Glomerular visceral epithelial cell (primary cell): Measurements from ENCODE around the gene EPB41L2.
"Not testable (repeated sequence)": the region's sequence is repeated elsewhere in the genome, so short reads cannot be mapped to it uniquely, and the experiment has no call there.

Source experiments
- DNase-seq: peaks from one replicate; pipeline ENCODE4 v3.0.0-alpha.2; 2016; ENCODE audit errors: extremely low spot score

Gene EPB41L2

DNA sequence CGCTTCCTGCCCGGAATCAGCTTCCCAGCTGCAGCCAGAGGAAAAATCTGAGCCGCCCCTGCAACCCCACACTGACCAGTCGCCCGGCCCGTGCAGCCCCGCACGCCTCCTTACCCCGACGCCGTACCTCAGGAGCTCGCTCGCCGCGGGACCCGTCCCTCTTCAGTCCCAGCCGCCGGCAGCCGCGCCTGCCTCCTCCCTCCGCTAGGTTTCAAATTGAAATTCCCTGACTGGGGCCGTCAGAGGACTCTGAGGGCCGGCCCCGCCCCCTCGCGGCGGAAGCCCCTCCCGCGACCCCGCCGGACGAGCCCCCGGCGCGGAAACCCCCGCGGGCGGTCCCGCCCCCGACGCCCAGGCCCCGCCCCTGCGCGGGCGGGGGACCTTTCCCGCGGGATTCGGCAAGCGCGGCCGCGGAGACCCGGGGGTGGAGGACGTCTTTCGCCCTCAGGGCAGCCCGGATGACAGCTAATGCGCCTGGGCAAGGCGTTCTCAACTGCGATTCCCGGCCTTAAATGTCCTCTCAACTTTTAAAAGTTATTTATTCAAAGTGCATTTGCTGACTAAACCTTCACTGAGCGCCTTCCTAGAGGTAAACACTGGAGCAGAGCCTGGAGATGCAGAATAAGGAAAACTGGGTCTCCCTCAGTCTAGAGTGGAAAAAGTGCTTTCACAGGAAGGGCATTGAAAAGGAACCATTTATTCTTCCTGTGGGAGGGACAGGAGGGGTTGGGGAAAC is at the start of gene EPB41L2:
Gene EPB41L2 (minus strand): TSS at position 218 of the 736 bp plus-strand sequence. CDS start 106,760 bp downstream, outside the sequence.
- peak; percentile 96 for DNase-seq

GRCh38 chr6:131112249-131112648 is 49.2 kb upstream of the EPB41L2 start:
- DNase-seq, result no peak

DNA sequence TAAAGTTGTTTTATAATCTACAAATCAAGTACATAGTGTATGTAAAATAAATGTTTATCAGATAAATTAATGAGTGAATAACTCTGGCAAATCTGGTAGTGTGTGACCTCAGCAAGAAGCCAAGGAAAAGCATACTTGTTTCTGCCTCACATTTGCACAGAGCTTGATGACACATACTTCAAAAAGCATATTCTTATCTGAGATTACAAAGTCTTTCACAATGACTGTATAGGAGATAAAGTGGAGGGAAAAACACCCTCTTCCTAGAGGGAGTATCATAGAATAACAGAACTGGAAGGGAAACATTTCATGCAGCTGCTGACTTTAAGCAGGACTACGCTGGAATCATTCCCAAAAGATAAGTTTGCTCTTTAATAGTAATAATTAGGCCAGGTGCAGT is 44.1 kb upstream of the EPB41L2 start:
- DNase-seq, result peak; percentile 37

GRCh38 chr6:131103901-131104300 is 40.9 kb upstream of the EPB41L2 start:
- no peak for DNase-seq

DNA sequence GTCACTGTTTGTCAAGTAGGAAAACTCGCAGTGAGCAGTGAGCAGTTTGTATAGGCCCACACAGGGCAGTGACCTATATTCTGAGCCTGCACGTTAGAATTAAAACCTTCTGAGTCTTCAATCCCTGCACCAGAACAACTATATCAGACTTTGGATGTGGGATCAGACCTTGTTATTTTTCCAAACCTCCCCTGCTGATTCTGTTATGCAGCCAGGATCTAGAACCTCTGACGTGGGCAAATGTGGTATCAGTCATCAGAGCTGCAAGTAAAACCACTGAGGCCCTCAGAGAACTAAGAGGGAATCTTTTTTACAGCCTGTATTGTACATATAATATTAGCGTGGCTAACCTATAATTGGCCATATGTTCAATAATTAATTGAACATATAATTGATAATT is 40.3 kb upstream of the EPB41L2 start:
- DNase-seq, result peak; percentile 15

DNA sequence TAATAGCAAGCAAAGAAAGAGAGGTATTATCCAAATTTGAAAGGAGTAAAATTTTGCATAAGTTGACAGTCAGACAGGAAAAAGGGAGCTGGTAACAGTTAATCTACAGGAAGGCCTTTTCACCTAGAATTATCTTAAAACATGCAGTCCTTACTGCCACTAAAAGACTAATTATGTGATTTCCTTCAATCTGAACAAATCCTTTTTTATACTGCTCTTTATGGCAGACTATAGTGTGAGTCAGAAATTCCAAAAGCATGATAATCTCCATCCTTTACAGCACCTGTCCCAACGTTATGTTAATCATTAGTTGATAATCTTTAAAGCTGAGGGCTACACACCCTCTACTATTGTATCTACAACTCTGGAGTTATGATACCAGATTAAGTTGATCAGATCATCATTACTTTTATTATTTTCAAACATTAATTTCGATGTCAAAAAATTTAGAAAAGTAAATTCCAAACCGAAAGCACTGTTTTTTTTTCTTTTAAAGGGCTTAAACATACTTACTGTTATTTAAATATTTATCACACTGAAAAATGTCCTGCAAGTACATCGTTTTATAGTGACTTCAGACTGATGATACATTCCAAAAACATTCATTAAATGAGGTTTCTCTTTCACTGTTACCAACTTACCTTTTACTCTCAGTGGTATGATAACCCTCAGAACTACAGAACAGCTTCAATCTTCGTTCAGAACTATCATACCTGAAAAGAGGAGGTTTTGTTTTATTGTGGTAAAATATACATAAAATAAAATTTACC is 39.1 kb upstream of the EPB41L2 start:
- DNase-seq, result peak; percentile 75

DNA sequence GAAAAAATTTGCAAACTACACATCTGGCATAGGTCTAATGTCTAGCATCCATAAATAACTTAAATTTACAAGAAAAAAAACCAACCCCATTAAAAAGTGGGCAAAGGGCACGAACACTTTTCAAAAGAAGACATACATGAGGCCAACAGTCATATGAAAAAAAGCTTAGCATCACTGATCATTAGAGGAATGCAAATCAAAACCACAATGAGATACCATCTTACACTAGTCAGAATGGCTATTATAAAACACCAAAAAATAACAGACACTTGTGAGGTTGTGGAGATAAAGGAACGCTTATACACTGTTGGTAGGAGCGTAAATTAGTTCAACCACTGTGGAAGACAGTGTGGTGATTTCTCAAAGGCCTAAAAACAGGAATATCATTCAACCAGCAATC is 33.7 kb upstream of the EPB41L2 start:
- DNase-seq, result no peak

- DNase-seq, result no peak
Measured at GRCh38 chr6:131093334-131093733, 30.3 kb upstream of the EPB41L2 start.

DNA sequence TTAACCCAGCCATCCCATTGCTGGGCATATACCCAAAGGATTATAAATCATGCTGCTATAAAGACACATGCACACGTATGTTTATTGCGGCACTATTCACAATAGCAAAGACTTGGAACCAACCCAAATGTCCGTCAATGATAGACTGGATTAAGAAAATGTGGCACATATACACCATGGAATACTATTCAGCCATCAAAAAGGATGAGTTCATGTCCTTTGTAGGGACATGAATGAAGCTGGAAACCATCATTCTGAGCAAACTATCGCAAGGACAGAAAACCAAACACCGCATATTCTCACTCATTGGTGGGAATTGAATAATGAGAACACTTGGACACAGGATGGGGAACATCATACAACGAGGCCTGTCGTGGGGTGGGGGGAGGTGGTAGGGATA is 28.9 kb upstream of the EPB41L2 start:
- DNase-seq, result not testable (repeated sequence)

GRCh38 chr6:131090339-131090738 is 27.3 kb upstream of the EPB41L2 start:
- DNase-seq, result not testable (repeated sequence)

- no peak for DNase-seq
Measured at GRCh38 chr6:131084982-131085381, 21.9 kb upstream of the EPB41L2 start.

DNA sequence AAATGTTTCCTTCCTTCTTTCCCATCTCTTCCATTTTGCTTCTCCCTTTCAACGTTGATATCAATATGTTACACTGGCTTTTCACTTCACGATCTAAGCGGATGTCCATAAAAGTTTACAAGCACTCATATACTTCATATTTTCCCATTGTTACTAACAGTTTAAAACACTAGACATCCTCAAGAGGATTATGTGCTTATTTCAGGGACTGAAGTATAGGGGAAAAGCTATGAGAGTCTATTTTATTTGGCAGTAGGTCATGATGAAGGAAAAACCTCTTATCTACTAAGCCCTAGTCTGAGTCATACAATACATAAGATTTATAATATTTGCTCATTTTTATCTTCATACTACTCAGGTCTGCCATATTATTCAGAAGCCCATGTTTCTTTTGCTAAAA is 20.6 kb upstream of the EPB41L2 start:
- no peak for DNase-seq

DNA sequence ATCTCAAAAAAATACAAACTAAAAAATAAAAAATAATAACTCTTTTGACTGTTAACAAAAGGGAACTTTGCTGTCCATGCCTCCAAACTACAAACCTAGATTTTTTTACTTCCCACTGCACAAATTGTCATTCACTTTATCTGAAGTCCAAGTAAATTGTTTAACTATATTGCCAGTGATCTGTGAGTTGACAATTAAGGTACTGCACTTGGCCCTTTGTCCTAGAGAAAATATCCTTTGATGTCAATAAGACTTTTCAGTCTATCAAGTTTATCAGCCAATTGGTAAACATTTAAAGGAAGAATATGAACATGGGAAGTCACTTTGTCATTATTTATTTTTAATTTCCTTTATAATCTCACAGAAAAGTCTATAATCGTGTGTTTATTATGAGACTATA is 19.3 kb upstream of the EPB41L2 start:
- no peak for DNase-seq

DNA sequence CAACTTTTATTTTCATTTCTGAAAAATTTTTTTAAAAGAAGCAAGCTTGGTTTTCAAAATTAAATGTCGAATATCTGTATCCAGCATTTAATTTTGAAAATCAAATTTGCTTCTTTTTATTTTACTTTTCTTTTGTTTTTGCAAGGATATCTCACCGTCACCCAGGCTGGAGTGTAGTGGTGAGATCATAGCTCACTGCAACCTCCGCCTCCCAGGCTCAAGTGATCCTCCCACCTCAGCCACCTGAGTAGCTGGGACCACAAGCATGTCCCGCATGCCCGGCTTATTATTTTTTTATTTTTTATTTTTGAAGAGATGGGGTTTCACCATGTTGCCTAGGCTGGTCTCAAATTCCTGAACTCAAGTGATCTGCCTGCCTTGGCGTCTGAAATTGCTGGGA is 17.0 kb upstream of the EPB41L2 start:
- DNase-seq, result no peak

GRCh38 chr6:131073577-131073976 is 10.5 kb upstream of the EPB41L2 start:
- DNase-seq, result no peak

DNA sequence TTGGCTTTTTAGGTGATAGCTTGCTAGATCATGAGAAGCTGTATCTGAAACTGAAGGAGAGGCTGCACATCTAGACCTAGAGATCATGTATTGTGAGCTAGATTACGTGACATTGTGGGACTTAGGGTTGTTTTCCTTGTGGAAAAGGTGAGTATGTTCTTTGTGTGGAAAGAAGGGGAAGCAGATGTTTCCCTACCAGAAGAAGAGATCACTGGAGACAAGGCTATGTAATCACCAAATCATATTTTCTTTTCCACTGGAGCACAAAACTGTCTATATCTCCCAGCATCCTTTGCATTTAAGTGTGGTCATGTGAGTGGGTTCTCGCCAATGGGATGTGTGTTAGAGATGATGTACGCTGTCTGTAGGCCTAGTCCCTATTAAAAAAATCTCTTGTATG is 7.0 kb upstream of the EPB41L2 start:
- no peak for DNase-seq

GRCh38 chr6:131068165-131068564 is 5.1 kb upstream of the EPB41L2 start:
- no peak for DNase-seq

GRCh38 chr6:131067521-131067920 is 4.5 kb upstream of the EPB41L2 start:
- no peak for DNase-seq

DNA sequence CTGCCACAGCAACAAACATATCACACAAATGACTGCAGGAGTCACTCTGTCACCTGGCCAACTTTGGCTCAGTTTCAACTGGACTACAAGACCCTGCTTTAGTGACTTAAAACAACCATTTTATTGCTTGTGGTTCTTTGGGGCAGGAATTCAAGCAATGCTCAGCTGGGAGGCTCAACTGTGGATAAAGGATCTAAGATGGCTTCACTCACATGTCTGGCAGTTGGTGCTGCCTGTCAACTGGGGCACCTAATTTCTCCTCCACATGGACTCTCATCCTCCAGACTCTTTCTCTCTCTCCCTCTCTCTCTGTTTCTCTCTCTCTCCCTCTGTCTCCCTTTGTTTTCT is 2.8 kb upstream of the EPB41L2 start:
- no peak for DNase-seq

DNA sequence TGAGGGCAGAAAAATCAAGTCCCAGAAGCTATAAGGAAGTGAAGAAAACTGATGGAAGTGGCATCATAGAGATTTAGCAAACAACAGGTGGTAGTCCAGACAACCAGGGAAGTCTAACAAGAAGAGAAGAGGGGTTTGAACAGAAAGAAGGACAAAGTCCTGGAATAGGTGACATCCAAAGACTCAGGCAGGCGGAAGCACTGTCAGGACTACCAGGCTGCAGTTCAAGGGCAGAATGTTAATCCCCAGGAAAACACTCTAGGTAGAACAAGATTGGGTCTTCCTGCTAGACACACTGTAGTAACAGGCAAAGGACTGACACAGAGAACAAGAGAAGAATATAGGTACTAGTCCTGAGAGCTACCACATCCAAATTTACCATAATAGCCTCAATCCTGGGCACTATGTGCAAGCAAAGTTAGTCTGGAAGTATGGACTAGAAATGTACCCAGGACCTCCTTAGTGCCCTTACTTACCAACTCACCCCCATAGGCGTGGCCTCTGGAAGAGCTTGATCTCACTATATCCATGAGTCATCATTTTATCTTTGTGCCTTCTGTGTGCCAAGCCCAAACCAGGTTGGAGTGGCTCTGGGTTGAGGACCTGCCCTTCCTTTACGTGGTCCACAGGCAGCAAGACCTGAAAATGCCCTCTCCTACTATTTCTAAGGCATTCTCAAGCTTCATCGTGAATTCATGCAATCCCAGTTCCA is 2.2 kb upstream of the EPB41L2 start:
- DNase-seq, result no peak

- no peak for DNase-seq
Measured at GRCh38 chr6:131063764-131064272, 773 bp upstream of the EPB41L2 start.

GRCh38 chr6:131062241-131063027 is 611 bp downstream of the EPB41L2 start:
- DNase-seq, result peak; percentile 25
